HUES64 (cell line): ENCODE data around the gene TMA7B.

Experiments used
- H3K27ac ChIP-seq: 2 replicates; pipeline ENCODE4 v1.7.0; 2013; ENCODE audit warnings: low read depth, low read length, inconsistent platforms
- H3K27me3 ChIP-seq: 2 replicates; pipeline ENCODE4 v1.6.1; 2013; ENCODE audit warnings: mild to moderate bottlenecking, low read length; ENCODE audit not compliant: insufficient read depth
- H3K36me3 ChIP-seq: 2 replicates; pipeline ENCODE4 v1.6.1; 2013; ENCODE audit warnings: mild to moderate bottlenecking, low read length; ENCODE audit not compliant: insufficient read depth
- H3K4me1 ChIP-seq: 2 replicates; pipeline ENCODE4 v1.6.1; 2013; ENCODE audit warnings: mild to moderate bottlenecking, low read length, moderate library complexity; ENCODE audit not compliant: insufficient read depth
- H3K4me3 ChIP-seq: 2 replicates; pipeline ENCODE4 v1.5.1; 2013; ENCODE audit warnings: mild to moderate bottlenecking, low read length, moderate library complexity
- H3K9ac ChIP-seq: 2 replicates; pipeline ENCODE4 v1.6.1; 2013; ENCODE audit warnings: mild to moderate bottlenecking, low read depth, low read length
- H3K9me3 ChIP-seq: 2 replicates; pipeline ENCODE4 v1.6.1; 2013; ENCODE audit warnings: low read depth, low read length; ENCODE audit not compliant: insufficient read depth
- WGBS: fragments of 150-250, 120-280 bp; methylation state at CpG from one replicate; pipeline ENCODE4 v1.1.7; 2013; ENCODE audit warnings: missing lambda C conversion rate; 5-methylcytosine and 5-hydroxymethylcytosine counted together

Gene TMA7B

DNA sequence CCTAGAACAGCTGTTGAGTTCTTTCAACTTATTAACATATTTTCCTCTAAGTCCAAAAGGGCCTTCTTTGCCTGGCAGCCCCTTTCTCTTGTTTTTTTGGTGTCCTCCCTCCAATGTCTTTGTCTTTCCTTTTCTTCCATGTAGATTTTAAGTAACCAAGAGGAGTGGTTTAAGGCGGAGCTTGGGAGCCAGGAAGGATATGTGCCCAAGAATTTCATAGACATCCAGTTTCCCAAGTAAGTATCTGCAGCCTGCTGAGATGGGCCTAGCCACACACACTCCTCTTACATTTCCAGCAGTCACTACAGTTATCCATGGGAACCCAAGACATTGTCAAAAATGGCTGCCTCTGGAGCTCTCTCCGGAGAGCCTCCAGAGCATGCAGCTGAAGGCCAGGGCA is 4.5 kb upstream of the TMA7B start:
- Histone ChIP-seq H3K9ac (no peak overlapping the region), H3K36me3 (no peaks in the 10 kb centered on the region)
- 96% methylated on average over 2 of the region's 2 CpGs for WGBS

DNA sequence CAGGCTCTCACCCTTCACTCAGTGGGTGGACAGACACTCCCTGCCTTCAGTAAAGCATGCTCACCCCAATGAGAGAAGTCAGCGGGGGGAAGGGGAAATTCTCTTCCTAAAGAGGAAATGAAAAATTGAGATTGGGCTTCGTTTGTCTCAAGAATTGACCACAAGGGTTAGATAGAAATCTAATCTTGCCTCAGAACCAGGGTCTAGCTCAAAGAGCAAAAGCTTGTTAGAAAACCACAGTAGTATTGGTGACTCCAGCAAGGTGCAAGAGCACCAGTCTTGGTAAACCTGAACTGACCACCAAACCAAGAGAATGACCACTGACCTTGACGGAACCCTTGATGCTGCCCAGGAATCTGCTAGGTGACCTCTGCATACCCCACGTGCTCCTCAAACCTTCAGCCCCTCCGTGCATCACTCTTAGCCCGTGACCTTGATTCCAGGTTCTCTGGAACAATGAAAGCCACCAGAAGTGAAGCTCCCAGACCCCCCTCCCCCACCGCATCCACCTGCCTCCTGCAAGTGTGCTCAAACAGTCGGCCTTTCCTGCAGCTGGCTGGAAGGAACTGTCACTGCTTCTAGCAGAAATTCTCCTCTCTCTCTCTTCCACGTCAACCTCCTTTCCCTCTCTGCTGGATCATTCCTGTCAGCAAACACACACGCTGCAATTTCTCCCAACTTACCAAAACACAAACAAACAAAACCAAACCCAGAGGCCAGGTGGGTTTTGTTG is 3.1 kb upstream of the TMA7B start:
- no peak overlapping the region for H3K27ac ChIP-seq

More for the DNA sequence above, 4.5 kb upstream of the TMA7B start:
- Histone ChIP-seq H3K4me1 (peaks cover 22% of the 10 kb centered on the region), H3K27ac (no peak overlapping the region), H3K27me3 (no peaks in the 10 kb centered on the region), H3K9me3 (no peaks in the 10 kb centered on the region), H3K4me3 (no peak overlapping the region)

DNA sequence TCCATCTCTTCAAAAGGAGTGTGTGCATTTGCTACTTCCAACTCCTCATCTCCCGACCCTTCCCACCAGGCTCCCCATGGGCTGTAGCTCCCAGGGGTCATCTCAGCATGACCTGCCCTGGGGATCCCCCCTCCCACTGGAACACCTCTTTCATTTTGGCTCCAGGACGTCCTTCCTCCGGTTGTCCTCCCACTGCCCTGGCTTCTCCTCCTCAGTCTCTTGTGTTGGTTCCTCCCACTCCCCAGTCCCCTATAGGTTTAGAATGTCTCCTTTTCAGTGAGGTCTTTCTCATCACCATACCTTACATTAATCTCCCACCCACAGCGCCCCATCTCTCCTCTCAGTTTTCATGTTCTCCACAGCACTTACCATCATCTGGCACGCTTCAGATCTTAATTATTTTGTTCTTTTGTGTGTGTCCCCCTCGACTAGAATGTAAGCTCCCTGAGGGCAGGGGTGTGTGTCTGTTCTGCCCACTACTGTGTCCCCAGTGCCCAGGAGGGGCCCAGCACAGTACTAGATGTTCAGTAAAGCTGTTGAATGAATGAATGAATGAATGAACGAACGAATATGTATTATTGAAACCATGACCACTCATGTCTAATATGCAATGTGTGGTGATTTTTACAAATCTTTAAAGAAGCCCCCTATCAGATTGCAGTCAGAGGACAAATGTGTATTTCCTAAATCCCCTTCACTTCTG is 2.0 kb upstream of the TMA7B start:
- WGBS = 94% methylated on average over 6 of the region's 8 CpGs
- Histone ChIP-seq H3K9ac (no peak overlapping the region), H3K27me3 (no peaks in the 10 kb centered on the region), H3K4me1 (peaks cover 22% of the 10 kb centered on the region), H3K9me3 (no peaks in the 10 kb centered on the region), H3K36me3 (no peaks in the 10 kb centered on the region), H3K27ac (no peak overlapping the region), H3K4me3 (no peak overlapping the region)

More for the DNA sequence above, 3.1 kb upstream of the TMA7B start:
- no peaks in the 10 kb centered on the region for H3K9me3 ChIP-seq
- H3K9ac ChIP-seq = no peak overlapping the region
- H3K4me3 ChIP-seq = no peak overlapping the region
- WGBS = 84% methylated on average over 9 of the region's 10 CpGs
- H3K36me3 ChIP-seq = no peaks in the 10 kb centered on the region
- H3K27me3 ChIP-seq = no peaks in the 10 kb centered on the region
- peaks cover 22% of the 10 kb centered on the region for H3K4me1 ChIP-seq

DNA sequence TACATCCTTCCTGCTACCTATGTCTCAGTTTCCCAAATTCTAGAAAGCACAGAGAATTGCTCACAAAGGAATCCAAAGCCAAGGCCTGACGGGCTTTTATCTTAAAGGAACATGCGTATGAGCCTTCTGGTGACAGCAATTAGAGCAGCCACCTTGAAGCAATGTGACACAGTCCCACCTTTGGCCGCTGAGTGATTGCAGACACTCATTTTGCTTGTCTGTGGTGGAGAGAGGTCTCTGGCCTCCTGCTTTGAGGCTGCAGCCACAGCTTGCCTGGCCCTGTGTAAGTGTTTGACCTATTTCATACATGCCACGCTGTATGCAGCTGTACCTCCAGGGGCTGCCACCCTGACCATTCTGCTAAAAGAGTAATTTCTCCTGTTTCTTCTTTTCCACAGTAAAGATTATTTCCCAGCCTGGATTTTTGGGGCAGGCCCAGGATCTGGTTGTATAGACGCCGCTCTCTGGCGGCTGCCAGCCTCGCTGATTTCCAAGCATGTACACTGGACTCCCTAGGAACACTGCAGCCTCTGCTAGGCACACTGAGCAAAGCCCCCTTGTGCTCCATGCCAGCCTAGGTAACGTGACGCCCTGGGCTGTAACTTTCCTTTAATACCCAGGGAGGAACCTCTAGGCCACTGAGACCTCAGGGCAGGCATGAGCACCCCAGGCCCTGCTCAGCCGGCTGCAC is 1.1 kb upstream of the TMA7B start:
- H3K27ac ChIP-seq = no peak overlapping the region
- 80% methylated on average over 11 of the region's 11 CpGs for WGBS
- no peak overlapping the region for H3K9ac ChIP-seq
- no peaks in the 10 kb centered on the region for H3K9me3 ChIP-seq
- peaks cover 15% of the 10 kb centered on the region for H3K4me1 ChIP-seq
- no peaks in the 10 kb centered on the region for H3K27me3 ChIP-seq
- no peak overlapping the region for H3K4me3 ChIP-seq
- H3K36me3 ChIP-seq = no peaks in the 10 kb centered on the region

DNA sequence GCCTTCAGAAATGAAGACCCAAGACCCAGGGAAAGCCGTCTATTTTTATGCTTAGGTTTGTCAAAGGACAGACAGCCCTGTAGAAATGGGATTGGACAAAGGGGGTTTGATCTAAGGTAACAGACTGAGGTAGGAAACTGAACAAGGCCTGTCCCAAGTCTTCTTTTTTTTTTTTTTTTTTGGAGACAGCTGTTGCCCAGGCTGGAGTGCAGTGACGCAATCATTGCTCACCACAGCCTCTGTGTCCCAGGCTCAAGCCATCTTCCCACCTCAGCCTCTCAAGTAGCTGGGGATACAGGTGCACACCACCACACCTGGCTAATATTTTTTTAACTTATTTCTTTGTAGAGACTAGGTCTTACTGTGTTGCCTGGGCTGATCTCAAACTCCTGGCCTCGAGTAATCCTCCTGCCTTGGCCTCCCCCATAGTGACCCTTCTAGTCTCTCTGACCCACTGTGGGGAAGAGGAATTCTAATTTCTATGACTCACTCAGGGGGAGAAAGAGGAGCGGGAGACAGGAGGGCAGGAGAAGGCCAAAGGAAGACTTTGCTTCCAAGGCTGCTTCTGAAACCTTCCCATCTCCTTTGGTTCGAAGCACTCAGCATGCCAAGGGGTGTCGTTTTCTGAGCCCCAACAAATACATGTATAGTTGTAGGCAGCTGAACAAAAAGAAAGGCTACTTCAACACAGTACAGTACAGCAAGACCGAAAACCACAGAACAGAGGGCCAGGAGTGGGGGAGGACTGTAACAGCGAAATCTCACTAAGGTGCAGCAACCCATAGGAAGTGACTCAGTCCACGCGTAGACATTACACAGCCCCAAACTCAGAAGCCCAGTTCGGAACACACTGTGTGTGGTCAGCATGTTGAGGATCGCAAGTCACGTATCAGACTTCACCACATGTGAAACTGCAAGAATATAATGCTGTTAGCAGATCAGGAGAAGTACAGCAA is 872 bp downstream of the TMA7B start:
- H3K4me1 ChIP-seq = peaks cover 14% of the 10 kb centered on the region
- no peaks in the 10 kb centered on the region for H3K27me3 ChIP-seq
- H3K9me3 ChIP-seq = no peaks in the 10 kb centered on the region
- no peak overlapping the region for H3K4me3 ChIP-seq
- WGBS = 94% methylated on average over 12 of the region's 13 CpGs
- no peak overlapping the region for H3K27ac ChIP-seq
- H3K36me3 ChIP-seq = no peaks in the 10 kb centered on the region
- H3K9ac ChIP-seq = no peak overlapping the region

DNA sequence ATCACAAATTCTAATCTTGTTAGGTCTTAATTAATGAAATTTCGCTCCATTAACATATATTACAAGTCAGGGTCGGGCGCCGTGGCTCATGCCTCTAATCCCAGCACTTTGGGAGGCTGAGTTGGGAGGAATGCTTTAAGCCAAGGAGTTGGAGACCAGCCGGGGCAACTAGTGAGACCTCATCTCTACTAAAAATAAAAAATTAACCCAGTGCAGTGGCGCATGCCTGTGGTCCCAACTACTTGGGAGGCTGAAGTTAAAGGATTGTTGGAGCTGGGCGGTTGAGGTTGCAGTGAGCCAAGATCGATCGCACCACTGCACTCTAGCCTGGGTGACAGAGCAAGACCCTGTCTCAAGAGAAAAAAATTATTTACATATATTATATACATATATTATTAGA is 1.9 kb downstream of the TMA7B start:
- Histone ChIP-seq H3K9me3 (no peaks in the 10 kb centered on the region), H3K4me1 (peaks cover 14% of the 10 kb centered on the region), H3K36me3 (no peaks in the 10 kb centered on the region), H3K4me3 (no peak overlapping the region), H3K27ac (no peak overlapping the region), H3K27me3 (no peaks in the 10 kb centered on the region), H3K9ac (no peak overlapping the region)
- 86% methylated on average over 9 of the region's 9 CpGs for WGBS

DNA sequence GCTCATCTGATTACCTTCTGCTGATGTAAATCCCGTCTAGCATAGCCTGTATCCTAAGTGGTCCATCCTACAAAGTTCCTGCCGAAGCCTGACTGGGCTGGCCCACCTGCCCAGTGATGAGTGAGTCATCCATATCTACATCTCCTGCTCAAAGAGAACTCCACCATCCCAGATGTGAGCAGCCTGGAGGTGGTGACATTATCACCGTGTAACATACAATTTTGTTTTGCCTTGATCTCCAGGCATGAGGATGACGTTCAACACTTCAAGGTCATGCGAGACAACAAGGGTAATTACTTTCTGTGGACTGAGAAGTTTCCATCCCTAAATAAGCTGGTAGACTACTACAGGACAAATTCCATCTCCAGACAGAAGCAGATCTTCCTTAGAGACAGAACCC is 5.6 kb downstream of the TMA7B start:
- H3K4me1 ChIP-seq = peaks cover 11% of the 10 kb centered on the region; the same call in 1 of the 2 replicates
- H3K9me3 ChIP-seq = no peaks in the 10 kb centered on the region
- no peak overlapping the region for H3K27ac ChIP-seq
- no peaks in the 10 kb centered on the region for H3K27me3 ChIP-seq
- H3K9ac ChIP-seq = no peak overlapping the region
- WGBS = 88% methylated on average over 5 of the region's 5 CpGs
- H3K4me3 ChIP-seq = no peak overlapping the region
- no peaks in the 10 kb centered on the region for H3K36me3 ChIP-seq

DNA sequence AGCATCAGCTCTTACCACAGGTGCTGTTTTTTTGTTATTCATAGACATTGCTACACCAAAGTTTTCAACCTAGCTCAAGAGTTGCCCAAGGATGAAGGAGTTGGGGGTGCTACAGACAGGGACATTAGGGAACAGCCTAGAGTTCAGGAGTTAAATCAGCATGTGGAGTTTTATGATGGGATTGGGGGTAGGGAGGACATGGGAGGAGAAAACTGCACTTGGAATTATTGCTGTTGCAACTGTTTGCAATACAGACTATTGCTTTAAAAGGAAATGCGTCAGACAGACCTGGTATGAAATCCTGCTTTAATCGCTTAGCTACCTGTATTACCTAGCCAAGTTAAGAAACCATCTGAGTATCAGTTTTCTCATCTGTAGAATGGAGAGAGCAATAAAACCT is 6.3 kb downstream of the TMA7B start:
- 100% methylated on average over 2 of the region's 2 CpGs for WGBS
- no peak overlapping the region for H3K9ac ChIP-seq
- H3K4me1 ChIP-seq = peaks cover 11% of the 10 kb centered on the region; the same call in 1 of the 2 replicates
- H3K36me3 ChIP-seq = no peaks in the 10 kb centered on the region
- H3K9me3 ChIP-seq = no peaks in the 10 kb centered on the region
- H3K27me3 ChIP-seq = no peaks in the 10 kb centered on the region
- H3K4me3 ChIP-seq = no peak overlapping the region
- no peak overlapping the region for H3K27ac ChIP-seq

DNA sequence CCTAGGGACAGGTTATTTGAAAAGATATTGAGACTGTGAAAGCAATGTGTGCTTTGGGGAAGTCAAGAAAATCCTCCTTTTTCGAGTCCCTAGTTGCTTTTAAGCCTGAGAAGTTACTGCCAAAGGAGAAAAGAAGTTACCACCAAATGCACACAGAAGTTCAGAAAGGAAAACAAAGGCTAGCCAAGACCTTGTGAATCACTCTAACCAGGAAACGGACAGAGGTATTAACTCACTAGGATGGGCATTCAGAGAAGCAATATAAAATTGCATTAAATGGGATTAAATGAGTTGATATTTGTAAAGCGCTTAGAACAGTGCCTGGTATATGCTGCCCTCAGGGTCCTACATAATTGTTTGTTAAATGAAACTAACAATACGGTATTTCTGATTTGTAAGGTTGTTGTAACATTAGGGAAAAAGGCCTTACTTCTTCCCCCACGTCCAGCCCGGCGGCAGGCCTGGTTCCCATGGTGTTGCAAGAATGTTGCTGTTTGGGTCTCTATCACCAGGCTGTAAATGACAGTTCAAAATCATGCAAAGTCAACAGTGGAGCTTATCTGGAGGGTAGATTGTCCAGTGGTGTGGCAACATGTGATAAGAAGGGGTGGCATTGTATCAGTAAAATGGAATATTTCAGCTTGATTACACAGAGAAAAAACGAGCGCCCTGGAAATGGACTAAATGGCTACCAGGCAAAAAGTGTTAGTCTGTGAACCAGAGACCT is 7.1 kb downstream of the TMA7B start:
- H3K36me3 ChIP-seq = no peaks in the 10 kb centered on the region
- no peak overlapping the region for H3K9ac ChIP-seq
- 85% methylated on average over 9 of the region's 9 CpGs for WGBS

More for the DNA sequence above, 7.1 kb downstream of the TMA7B start:
- H3K27ac ChIP-seq = no peak overlapping the region
- no peak overlapping the region for H3K4me3 ChIP-seq
- H3K27me3 ChIP-seq = no peaks in the 10 kb centered on the region
- H3K9me3 ChIP-seq = no peaks in the 10 kb centered on the region
- peaks cover 11% of the 10 kb centered on the region; the same call in 1 of the 2 replicates for H3K4me1 ChIP-seq
